Chondrocyte (in vitro differentiated cells): ENCODE results near the gene KCNK18. TPM values are rescaled to one million over a fixed set of nuclear protein-coding genes. Genes with fewer than 3 reads are reported as not detected.

ENCODE experiments used
- DNase-seq: peaks from one replicate; pipeline ENCODE4 v3.0.0; 2021; ENCODE audit warnings: mixed read lengths, low spot score
- H3K27ac Mint-ChIP-seq: one replicate; pipeline ENCODE4 v1.8.0; 2021; ENCODE audit warnings: mild to moderate bottlenecking, moderate library complexity, mixed read lengths; ENCODE audit not compliant: unreplicated experiment
- H3K27me3 Mint-ChIP-seq: 2 replicates; pipeline ENCODE4 v1.8.0; 2021; ENCODE audit warnings: low read depth, mixed read lengths
- H3K36me3 Mint-ChIP-seq: 2 replicates; pipeline ENCODE4 v1.8.0; 2021; ENCODE audit warnings: low read depth, mixed read lengths
- H3K4me1 Mint-ChIP-seq: 2 replicates; pipeline ENCODE4 v1.8.0; 2021; ENCODE audit warnings: low read depth, mild to moderate bottlenecking, mixed read lengths
- H3K4me3 Mint-ChIP-seq: one replicate; pipeline ENCODE4 v1.8.0; 2021; ENCODE audit warnings: mild to moderate bottlenecking, moderate library complexity, mixed read lengths; ENCODE audit not compliant: unreplicated experiment
- H3K9me3 Mint-ChIP-seq: 2 replicates; pipeline ENCODE4 v1.8.0; 2021; ENCODE audit warnings: low read depth, mixed read lengths
- total RNA-seq: library from RNA; stranded (reverse); gene quantifications from 3 replicates; pipeline ENCODE4 v1.2.1, GENCODE V29; 2021
- TF ChIP-seq, protein P1 (sequence below): fragments of 200-600 bp; sonication (generic); IDR thresholded peaks from 2 replicates; pipeline ENCODE4 v1.5.0; 2021; ENCODE audit warnings: antibody characterized with exemption, mild to moderate bottlenecking, moderate library complexity

Gene KCNK18
- total RNA-seq, 1 donor from 2014 or later, result not detected

DNA sequence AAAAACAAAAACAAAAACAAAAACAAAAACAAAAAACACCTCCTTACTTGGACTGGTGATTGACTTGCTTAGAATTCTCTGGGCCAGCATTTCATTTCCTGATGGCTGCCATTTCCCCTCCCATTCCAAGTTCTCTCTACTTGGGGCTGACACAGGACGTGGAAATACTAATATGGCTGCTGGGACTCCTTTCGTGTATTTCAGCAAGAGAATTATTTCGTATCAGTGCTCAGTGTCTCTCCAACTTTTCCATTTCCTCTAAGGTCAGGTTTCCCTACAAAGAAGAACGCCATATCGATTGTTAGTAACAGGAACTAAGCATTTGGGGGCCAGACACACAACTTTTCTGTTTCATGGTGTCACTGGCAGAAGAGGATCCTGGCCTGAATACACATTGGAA, 36.7 kb upstream of the KCNK18 start:
- no peak overlapping the region for H3K4me3 Mint-ChIP-seq
- no peaks in the 10 kb centered on the region for H3K36me3 Mint-ChIP-seq
- no peak for DNase-seq
- peaks cover 16% of the 10 kb centered on the region for H3K4me1 Mint-ChIP-seq
- H3K27me3 Mint-ChIP-seq, result peaks cover 76% of the 10 kb centered on the region
- no peak overlapping the region for H3K27ac Mint-ChIP-seq
- TF ChIP-seq, protein P1, sequence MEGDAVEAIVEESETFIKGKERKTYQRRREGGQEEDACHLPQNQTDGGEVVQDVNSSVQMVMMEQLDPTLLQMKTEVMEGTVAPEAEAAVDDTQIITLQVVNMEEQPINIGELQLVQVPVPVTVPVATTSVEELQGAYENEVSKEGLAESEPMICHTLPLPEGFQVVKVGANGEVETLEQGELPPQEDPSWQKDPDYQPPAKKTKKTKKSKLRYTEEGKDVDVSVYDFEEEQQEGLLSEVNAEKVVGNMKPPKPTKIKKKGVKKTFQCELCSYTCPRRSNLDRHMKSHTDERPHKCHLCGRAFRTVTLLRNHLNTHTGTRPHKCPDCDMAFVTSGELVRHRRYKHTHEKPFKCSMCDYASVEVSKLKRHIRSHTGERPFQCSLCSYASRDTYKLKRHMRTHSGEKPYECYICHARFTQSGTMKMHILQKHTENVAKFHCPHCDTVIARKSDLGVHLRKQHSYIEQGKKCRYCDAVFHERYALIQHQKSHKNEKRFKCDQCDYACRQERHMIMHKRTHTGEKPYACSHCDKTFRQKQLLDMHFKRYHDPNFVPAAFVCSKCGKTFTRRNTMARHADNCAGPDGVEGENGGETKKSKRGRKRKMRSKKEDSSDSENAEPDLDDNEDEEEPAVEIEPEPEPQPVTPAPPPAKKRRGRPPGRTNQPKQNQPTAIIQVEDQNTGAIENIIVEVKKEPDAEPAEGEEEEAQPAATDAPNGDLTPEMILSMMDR, result no peak
- no peaks in the 10 kb centered on the region for H3K9me3 Mint-ChIP-seq

DNA sequence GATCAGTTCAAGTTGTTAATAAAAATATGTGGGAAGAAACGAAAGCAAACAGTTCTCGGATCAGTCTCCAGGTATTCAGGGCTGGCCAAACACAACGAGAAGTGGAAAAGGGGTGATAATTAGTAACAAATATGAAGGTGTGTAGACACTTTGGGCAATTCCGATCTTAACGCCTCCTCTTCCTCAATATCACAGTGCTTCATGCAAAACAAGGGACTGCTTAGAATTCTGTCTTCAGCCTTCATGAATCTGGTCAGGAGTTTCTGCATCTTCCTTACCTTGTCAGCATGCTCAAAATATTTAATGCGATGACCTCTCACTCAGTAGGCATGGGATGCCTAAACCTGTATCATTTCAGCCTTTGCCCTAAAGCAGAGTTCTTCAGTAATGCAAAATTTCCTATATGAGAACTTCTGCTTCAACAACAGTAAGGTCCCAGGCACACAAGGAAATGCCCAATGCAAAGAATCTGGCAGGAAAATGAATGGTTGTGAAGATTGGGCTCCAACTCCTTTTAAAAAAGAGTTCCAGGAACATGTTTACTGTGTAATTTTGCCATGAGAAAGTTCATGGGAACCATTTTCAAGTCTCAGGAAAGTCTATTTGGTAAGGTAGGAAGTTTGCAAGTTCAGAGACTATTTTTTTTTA, 35.8 kb upstream of the KCNK18 start:
- TF ChIP-seq, protein P1, result no peak
- Mint-ChIP-seq H3K27me3 (peaks cover 80% of the 10 kb centered on the region), H3K27ac (no peak overlapping the region), H3K4me3 (no peak overlapping the region), H3K4me1 (peaks cover 22% of the 10 kb centered on the region), H3K9me3 (no peaks in the 10 kb centered on the region), H3K36me3 (no peaks in the 10 kb centered on the region)
- DNase-seq, result no peak

DNA sequence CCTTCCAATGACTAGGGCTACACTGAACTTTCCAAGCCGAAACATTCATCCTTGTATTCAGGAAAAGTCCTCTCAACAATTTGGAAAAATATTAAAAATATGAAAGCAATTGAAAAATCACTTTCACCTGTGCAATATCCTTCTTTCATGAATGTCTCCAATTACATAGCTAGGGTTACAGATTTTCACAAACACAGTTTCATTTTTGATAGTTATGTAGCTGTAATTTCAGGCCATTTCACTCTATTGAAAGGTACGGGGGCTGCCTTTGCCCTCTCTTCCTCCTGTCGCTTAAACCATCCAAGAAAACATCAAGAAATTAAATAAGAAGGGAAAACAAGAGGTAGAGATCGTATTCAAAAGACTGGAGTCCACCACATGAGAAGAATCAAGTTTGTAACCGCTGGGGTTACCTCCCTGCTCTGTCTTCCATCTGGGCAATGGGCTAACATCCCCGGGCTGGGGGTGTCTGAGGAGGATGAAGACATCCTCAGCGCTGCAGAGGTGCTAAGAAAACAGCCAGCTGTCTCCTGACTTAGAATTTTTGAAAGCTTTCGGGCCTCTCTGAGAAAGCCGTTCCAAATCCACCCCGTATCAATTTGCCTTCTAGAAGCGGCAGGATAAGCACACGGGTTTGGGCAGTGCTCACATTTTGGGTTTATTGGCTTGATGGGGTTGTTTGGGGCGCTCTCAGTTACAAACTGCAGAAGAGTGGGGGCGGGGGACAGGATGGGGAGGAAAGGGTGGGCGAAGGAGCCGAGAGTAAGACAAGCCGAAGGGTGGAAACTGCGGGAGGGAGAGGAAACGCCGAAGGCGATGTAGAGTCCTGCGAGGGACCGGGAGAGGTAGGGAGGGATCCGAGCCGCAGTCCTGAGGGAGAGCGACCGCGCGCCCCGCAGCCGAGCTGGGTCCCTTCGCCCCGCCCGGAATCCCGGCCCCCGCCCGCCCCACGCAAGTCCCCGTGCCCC, 34.9 kb upstream of the KCNK18 start:
- Mint-ChIP-seq H3K36me3 (no peaks in the 10 kb centered on the region), H3K4me1 (peaks cover 22% of the 10 kb centered on the region), H3K9me3 (no peaks in the 10 kb centered on the region), H3K27me3 (peaks cover 81% of the 10 kb centered on the region), H3K4me3 (peak overlapping the region; percentile 53), H3K27ac (no peak overlapping the region)
- DNase-seq, result no peak
- TF ChIP-seq, protein P1, result no peak

DNA sequence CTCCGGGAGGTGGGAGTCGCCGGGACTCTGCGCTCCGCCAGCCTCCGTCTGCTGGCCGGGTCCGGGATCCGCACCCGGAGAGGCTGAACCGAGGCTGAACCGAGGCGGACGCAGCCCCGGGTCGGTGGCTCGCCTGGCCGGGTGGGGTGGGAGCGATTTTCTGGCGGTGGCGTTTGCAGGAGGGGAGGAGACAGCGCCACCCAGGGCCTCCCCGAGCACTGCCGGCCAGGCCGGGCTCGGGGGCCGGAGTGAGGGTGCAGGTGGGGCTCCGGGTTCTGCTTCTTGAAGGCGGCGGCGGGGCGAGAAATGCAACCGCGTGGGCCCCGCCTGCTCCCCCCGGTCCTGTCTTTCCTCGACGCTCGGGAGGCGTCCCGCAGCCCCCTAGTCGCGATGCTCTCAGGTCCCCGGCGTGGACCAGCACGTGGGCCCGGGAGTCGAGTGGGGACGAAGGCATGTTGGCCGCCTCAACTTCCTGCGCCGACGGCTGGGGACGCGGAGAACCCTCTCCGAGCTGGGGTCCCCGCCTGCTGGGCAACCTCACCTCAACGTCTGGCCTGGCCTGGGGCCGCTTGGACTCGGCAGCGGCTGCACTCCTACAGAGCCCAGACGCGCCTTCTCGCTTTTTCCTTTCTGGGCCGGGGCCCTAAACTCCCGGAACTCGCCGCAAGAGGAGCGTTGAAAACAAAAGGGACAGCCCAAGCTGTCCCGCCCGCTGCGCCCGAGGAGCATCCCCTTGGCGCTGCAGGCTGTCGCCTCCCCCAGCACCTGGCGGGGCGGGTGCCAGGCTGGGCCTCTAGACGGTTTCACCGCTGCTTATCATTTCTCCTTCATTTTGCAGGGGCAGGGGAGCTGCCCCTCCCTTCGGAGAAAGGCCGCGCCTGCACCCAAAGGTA, 34.0 kb upstream of the KCNK18 start:
- no peaks in the 10 kb centered on the region for H3K9me3 Mint-ChIP-seq
- no peak overlapping the region for H3K27ac Mint-ChIP-seq
- H3K27me3 Mint-ChIP-seq, result peaks cover 77% of the 10 kb centered on the region
- no peak overlapping the region for H3K4me3 Mint-ChIP-seq
- H3K4me1 Mint-ChIP-seq, result peaks cover 22% of the 10 kb centered on the region
- no peak for DNase-seq
- no peaks in the 10 kb centered on the region for H3K36me3 Mint-ChIP-seq
- TF ChIP-seq, protein P1, result peak; percentile 45
